ENCODE data around the gene PTPRC.

DNA sequence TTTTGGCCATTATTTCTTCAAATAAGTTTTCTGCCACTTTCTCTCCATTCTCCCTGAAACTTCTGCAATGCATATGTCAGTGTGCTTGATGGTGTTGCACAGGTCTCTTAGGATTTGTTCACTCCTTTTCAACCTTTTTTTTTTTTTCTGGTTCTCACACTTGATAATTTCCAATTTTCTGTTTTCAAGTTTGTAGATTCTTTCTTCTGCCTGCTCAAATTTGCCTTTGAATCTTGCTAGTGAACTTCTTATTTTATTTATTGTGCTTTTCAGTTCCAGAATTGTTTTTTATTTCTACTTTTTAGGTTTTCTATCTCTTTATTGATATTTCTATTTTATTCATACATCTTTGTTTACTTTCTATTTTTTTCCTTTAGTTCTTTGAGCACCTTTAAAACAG, 48.4 kb upstream of the PTPRC start:
- TF ChIP-seq POLR2A (IDR thresholded peaks at IDR 0.05), result no peak
- TF ChIP-seq POLR2AphosphoS5 (IDR thresholded peaks at IDR 0.05), result no peak
- no peak for TF ChIP-seq EP300 (IDR thresholded peaks at IDR 0.05)
- TF ChIP-seq, protein P1, sequence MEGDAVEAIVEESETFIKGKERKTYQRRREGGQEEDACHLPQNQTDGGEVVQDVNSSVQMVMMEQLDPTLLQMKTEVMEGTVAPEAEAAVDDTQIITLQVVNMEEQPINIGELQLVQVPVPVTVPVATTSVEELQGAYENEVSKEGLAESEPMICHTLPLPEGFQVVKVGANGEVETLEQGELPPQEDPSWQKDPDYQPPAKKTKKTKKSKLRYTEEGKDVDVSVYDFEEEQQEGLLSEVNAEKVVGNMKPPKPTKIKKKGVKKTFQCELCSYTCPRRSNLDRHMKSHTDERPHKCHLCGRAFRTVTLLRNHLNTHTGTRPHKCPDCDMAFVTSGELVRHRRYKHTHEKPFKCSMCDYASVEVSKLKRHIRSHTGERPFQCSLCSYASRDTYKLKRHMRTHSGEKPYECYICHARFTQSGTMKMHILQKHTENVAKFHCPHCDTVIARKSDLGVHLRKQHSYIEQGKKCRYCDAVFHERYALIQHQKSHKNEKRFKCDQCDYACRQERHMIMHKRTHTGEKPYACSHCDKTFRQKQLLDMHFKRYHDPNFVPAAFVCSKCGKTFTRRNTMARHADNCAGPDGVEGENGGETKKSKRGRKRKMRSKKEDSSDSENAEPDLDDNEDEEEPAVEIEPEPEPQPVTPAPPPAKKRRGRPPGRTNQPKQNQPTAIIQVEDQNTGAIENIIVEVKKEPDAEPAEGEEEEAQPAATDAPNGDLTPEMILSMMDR (IDR thresholded peaks at IDR 0.05), result no peak

Data from suprapubic skin (tissue), 4 donors.